ENCODE data around the gene LRRC52. TPM values are rescaled to one million over a fixed set of nuclear protein-coding genes. Genes with fewer than 3 reads are reported as not detected.

LRRC52 gene
- total RNA-seq, 2 donors from 2014 or later: 0.60 TPM; not detected in 1

Other genes starting within 250 kb of the LRRC52 start
- gene LMX1A, start 187.3 kb upstream of the LRRC52 start, total RNA-seq: under 1 TPM in 1 of 2 donors, not detected in 1; 0.09 TPM
- 1 to 10 TPM; 2.4 to 5.3 TPM for gene RXRG, start 98.9 kb upstream of the LRRC52 start, total RNA-seq
- gene MGST3, start 87.2 kb downstream of the LRRC52 start, total RNA-seq: 100 to 1,000 TPM; 436 to 446 TPM
- gene ALDH9A1, start 154.6 kb downstream of the LRRC52 start, total RNA-seq: 10 to 100 TPM; 63.2 to 71.7 TPM
- gene TMCO1, start 224.9 kb downstream of the LRRC52 start, total RNA-seq: 10 to 100 TPM; 61.9 to 63.5 TPM

Measured in left cardiac atrium (tissue), 2 donors.